ENCODE results near the gene LHFPL3. TPM values are rescaled to one million over a fixed set of nuclear protein-coding genes. Genes with fewer than 3 reads are reported as not detected.
A peak's percentile ranks its signal among the peaks of the same experiment; 100 is the strongest.
"Not testable (repeated sequence)": the region's sequence is repeated elsewhere in the genome, so short reads cannot be mapped to it uniquely, and the experiment has no call there.

The LHFPL3 gene
- total RNA-seq, 1 donor from 2014 or later = not detected

DNA sequence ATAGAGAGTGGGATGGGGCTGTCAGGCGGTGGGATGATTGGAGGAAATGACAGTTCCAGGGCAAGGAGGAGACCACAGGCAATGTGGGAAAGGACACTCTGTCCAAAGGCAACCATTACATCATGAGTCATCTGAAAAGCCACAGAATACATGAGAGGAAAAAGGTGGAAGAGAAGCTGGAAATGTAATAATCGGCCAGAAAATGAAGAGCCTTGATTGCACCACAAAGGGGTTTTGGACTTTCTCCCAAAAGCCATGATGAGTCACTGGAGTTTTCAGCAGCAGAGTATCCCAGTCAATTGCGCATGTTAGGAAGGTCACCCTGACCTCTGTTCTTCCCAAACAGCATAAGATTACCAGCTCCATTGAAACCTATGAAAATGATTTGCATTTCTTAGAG lies 222.0 kb downstream of the LHFPL3 start:
- no peak for DNase-seq (ENCODE audit: low spot score)

DNA sequence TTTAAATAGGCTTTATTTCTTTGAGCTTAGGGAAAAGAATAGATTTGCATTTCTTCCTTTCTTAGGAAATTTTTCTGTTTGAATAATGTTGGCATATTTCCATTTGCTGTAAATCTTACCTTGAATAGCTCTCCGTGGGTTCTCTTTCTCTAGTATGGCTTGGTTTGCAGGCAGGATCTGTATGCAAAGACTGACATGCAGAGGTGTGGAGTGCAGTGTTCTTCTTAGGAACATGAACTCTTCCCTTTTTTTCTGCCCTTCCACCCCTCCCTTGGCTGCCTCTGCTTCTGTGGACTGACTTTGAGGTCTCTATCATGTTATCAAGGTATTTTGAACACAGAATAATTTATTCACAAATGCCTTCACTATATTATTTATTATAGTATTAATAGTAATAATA lies 222.8 kb downstream of the LHFPL3 start:
- intact Hi-C loops (cut with DNase I) = no loop called here
- DNase-seq (ENCODE audit: low spot score) (no peak), ATAC-seq (no peak)

More for the DNA sequence above, 222.0 kb downstream of the LHFPL3 start:
- no peak for ATAC-seq
- intact Hi-C loops (cut with DNase I) = no loop called here

DNA sequence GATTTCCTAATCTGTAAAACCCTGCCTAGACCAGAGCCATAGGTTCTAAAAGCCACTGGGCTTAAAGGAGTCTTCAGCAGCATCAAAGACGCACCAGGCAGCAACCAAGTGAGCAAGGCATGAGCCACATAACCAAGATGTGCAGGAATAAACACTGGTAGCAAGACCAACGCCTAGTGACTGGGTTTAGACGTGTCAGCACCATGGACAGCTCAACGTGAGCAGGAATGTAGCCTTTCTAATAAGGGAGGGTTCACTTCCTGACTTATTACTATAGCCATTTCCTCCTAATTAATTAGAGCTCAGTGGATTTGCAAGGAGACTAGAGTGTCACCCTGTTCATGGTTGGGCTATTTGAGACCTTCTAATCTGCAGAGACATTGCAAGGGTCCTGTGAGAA lies 223.7 kb downstream of the LHFPL3 start:
- peak; percentile 56 for ATAC-seq
- peak; percentile 68 for DNase-seq (ENCODE audit: low spot score)

DNA sequence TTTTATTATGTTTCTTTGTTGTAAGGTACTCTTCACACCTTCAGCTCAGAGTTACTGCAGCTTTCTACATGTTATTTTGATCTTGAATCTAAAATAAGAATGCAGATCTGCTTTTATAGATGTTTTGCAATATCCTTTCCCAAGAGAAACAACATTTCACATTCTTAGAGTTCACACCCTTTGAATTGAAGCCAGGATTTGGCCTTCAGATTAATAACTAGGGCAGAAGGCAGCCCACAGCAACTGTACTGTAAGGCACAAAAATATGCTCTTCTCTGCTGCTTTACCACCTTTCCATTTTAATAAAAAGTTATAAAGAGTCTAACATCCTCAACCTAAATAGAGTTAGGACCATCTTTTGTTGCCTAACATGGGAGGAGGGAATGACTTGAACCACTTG lies 224.7 kb downstream of the LHFPL3 start:
- intact Hi-C loops (cut with DNase I) = no loop called here
- DNase-seq (ENCODE audit: low spot score) = no peak
- ATAC-seq = peak; percentile 53

More for the DNA sequence above, 223.7 kb downstream of the LHFPL3 start:
- intact Hi-C loops (cut with DNase I) = no loop called here

DNA sequence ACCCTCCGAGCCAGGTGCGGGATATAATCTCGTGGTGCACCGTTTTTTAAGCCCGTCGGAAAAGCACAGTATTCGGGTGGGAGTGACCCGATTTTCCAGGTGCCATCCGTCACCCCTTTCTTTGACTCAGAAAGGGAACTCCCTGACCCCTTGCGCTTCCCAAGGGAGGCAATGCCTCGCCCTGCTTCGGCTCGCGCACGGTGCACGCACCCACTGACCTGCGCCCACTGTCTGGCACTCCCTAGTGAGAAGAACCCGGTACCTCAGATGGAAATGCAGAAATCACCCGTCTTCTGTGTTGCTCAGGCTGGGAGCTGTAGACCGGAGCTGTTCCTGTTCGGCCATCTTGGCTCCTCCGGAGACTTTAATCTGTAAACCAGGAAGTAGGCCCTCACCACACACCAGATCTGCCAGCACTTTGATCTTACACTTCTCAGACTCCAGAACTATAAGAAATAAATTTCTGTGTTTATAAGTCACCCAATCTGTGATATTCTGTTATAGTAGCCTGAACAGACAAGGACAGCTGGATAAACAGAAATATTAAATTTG lies 235.0 kb downstream of the LHFPL3 start:
- ATAC-seq; DNase-seq (ENCODE audit: low spot score); intact Hi-C loops (cut with DNase I): not testable (repeated sequence)

DNA sequence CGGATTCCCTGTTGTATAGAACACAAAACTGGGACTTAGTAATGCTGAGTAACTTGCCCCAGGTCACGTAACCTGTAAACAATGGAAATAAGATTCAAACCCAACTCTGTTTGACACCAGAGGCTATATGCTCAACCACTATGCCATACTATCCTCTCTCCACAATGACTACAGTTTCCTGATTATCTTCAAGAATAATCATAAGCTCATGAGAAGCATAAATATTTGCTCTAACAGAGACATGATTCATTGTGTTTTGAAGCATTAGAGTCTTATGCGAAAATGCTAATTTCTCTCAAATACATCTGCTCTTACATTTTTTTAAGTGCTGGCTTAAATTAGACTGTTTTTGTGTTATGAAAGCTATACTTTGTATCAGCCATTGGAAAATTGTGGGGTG lies 241.3 kb downstream of the LHFPL3 start:
- DNase-seq (ENCODE audit: low spot score) (no peak), ATAC-seq (no peak)
- intact Hi-C loops (cut with DNase I) = no loop called here

DNA sequence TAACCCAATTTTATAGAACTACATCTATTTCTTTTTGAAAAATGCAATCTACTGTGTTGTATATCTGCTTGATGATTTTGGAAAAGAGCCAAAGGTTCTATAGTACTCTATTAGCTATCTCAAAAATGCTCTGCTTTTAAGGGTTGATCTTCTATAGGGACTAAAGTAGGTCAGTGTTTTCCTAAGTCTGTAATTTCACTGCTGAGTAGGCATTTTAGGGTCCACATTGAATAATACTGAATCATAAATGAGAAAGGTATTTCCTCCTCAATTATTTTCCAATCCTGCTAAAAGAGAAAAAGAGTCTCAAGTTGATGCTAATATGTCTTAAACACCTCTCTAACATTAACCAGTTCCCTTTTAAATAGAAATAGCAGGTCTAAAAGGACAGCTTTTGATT lies 244.2 kb downstream of the LHFPL3 start:
- DNase-seq (ENCODE audit: low spot score) (no peak), ATAC-seq (no peak)
- intact Hi-C loops (cut with DNase I) = no loop called here

DNA sequence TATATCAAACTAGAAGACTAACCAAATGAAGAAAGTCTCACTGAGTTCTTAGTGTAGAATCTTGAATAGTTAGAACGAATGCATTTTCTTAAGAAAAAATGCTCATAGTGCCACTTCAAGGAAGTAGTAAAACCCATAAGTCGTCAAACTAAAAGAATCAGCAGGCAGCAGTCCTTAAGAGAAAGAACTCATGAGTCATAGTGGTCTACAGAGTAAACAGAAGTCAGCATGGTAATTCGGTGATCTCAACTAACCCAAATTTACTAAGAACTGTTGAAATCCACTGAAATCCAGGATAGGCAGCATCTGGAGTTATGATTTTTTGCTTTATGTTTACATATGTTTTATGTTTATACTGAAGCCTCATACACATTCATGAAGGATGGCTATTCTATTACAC lies 256.2 kb downstream of the LHFPL3 start:
- intact Hi-C loops (cut with DNase I) = no loop called here
- ATAC-seq (no peak), DNase-seq (ENCODE audit: low spot score) (no peak)

DNA sequence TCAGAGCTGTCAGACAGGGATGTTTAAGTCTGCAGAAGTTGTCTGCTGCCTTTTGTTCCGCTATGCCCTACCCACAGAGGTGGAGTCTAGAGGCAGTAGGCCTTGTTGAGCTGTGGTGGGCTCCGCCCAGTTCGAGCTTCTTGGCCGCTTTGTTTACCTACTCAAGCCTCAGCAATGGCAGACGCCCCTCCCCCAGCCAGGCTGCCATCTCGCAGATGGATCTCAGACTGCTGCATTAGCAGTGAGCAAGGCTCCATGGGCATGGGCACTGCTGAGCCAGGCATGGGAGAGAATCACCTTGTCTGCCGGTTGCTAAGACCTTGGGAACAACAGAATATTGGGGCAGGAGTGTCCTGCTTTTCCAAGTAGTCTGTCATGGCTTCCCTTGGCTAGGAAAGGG lies 267.2 kb downstream of the LHFPL3 start:
- DNase-seq (ENCODE audit: low spot score); ATAC-seq; intact Hi-C loops (cut with DNase I): not testable (repeated sequence)

DNA sequence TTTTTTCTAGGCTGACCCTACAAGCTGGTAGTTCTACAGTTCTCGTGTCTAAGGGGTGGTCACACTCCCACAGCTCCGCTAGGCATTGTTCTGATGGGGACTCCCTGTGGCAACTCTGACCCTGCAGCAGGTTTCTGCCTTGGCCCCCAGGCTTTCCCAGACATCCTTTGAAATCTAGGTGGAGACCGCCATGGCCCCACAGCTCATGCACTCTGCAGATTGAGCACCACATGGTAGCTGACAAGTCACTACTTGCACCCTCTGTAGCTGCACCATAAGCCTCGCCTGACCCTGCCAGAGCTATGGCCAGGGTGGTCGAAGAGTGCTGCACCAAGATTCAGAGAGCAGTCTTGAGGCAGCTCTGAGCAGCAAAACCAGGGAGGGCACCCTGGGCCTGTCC lies 275.6 kb downstream of the LHFPL3 start:
- intact Hi-C loops (cut with DNase I) = no loop called here
- ATAC-seq (no peak), DNase-seq (ENCODE audit: low spot score) (no peak)

DNA sequence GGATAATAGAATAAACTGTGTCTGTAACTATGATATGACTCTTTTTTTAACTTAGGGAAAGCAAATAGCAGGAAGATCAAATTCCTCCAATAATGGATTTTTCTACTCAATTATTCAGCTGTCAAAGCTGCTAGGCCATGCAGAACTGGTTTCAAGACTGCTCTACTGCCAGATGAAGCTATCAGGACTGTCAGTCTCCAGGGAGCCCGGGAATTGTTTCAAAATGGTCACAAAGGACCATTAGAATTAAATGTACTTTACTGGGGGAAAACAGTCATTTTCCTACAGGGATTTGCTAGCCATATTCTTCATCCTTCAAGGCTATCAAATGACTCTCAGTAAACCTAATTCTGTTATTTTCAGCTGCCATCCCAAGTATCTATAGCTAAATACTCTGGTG lies 276.3 kb downstream of the LHFPL3 start:
- DNase-seq (ENCODE audit: low spot score) (no peak), ATAC-seq (no peak)
- intact Hi-C loops (cut with DNase I) = no loop called here

DNA sequence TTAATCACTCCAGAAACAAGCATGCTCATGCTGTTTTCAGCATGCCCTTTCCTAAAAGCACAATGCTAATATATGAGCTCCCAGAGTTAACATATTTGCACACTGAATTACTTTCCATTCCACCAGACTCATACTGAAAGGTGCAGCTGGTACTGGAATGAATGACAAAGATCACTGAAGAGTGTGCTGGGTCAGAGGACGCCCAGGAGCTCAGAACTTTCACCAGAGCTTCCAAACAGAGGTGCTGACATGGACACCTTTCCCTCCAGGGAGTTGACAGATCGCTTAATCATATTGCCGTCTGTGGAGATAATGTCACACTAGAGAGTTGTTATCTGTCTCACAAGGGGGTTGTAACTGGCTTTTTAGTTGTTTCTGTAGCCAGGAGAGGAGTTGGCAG lies 292.9 kb downstream of the LHFPL3 start:
- intact Hi-C loops (cut with DNase I) = no loop called here
- DNase-seq (ENCODE audit: low spot score) = no peak

DNA sequence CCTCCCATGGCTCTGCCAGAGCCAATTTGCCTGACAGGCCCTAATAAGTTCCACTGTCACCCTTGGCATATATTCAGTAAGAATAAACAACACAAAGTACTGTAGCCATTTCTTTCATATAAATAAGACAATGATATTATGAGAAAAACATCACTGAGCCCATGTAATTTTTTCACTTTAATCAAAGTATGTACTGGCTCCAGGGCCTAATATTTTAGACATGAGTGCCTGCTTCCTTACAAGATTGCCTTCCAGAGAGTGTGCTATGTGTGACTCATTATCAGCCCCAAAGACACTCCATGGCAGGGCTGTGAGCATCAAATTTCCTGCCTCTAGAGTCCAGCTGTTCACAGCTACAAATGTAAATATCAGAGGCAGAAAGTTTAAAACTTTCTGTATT lies 297.6 kb downstream of the LHFPL3 start:
- DNase-seq (ENCODE audit: low spot score) = no peak
- ATAC-seq = no peak
- intact Hi-C loops (cut with DNase I) = no loop called here

More for the DNA sequence above, 292.9 kb downstream of the LHFPL3 start:
- no peak for ATAC-seq

DNA sequence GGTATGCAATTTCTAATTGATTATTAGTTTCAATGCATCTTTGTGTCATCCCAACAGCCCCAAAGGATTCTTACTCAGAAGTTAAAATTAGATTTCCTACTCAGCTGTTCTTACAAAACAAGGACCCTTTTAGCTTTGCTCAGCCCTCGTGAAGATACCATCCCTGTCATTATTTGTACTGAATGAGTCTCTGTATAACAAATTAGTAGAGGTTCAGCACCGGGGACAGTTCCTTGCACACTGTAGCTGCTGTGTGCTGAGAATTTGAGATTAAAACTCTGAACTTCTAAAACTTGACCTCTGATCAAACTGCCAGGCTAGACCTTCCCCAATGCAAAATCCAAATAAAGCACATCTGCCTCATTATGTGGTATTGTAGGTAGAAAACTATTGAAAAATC lies 299.1 kb downstream of the LHFPL3 start:
- DNase-seq (ENCODE audit: low spot score) = no peak
- intact Hi-C loops (cut with DNase I) = no loop called here
- ATAC-seq = no peak

DNA sequence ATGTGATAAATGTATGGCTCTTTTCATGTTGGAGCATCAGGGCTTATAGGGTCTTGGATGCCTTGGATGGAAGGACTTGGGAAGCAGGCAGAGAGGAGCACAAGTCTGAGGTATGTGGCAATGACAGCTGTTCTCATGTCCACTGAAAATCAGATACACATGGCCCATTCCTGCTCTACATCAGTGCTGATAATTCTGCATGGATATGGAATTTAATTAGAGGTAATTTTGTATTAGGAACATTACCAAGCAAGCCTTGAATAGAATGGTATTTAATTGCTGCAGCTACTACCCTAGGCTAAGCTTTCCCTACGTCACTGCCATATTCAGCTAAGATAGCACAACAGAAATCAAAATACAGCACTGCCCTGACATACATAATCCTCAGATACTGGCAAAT lies 299.6 kb downstream of the LHFPL3 start:
- DNase-seq (ENCODE audit: low spot score) = no peak
- intact Hi-C loops (cut with DNase I) = no loop called here
- ATAC-seq = no peak

DNA sequence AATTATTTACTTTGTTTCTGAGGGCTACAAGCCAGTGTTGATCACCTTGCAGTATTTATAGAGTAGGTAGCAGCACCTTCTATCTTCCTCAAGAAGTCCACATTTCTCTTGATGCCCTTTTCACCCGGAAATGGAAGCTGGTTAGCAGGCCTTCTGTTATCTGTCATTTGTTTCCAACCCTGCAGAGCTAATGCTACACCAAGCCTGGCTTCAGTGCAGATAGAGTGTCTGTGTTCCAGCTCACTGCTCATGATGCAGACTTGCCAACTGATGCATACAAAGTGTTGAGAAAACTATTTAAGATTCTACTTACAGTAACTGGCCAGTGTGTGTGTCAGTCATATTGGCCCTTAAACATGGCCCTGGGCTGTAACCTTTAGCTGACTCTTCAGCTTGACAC lies 301.0 kb downstream of the LHFPL3 start:
- ATAC-seq (no peak), DNase-seq (ENCODE audit: low spot score) (no peak)
- intact Hi-C loops (cut with DNase I) = no loop called here

DNA sequence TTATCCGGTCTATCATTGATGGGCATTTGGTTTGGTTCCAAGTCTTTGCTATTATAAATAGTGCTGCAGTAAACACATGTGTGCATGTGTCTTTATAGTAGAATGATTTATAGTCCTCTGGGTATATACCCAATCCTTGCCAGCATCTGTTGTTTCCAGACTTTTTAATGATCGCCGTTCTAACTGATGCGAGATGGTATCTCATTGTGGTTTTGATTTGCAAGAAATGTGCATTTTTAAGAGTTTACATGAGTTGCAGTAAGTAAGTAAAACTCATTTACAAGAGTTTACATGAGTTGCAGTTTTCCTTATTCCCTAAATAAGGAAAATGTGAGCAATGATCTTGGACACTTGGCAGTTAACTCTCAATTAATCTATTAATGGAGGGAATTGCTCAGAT lies 312.1 kb downstream of the LHFPL3 start:
- ATAC-seq = no peak
- intact Hi-C loops (cut with DNase I) = no loop called here
- DNase-seq (ENCODE audit: low spot score) = no peak

DNA sequence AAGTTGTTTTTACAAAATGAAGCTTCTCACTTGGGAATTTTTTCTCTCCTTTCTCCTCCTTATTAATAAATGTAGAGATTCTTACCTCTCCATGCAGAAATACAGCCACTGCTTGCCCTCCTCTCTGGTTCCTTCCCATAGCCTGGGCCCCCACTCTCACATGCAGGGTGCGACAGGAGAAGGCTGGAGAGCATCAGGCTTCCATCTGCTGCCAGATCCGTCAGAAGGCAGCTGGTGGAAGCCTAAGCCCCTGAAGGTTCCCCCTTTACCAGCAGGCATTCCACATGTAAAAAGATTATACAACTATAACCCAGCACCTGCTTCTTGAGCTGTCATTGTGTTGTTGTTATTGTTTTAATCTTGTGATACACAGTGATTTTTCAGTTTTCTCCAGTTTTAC lies 314.2 kb downstream of the LHFPL3 start:
- intact Hi-C loops (cut with DNase I) = no loop called here

DNA sequence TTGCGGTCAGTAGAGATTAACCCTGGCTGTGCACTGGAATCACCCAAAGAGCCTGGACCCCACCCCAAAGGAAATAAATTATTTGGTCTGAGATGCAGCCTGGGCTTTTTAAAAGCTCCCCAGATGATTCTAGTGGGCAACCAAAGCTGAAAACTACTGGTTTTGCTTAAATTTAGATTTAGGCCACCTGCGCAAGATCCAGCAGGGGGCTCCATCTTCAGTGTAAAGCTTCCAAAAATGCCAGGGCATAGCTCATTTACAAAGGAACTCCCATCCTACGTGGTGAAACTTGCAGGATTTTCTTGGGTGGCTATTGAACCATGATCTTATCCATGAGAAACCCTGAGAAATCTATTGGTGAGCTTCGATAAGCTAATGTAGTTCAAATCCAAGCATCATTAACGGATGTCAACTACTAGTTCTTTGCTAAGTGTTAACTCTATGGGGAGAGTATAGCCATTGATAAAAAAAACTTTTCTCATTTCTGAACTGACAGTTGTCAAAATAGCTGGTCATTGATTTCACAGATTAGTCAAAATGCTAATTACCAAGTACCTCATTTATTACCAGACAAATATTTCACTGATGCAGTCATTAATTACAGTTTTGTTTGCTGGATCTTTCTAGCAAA lies 315.3 kb downstream of the LHFPL3 start:
- intact Hi-C loops (cut with DNase I) = no loop called here
- no peak for DNase-seq (ENCODE audit: low spot score)
- no peak for ATAC-seq

More for the DNA sequence above, 314.2 kb downstream of the LHFPL3 start:
- ATAC-seq = no peak
- DNase-seq (ENCODE audit: low spot score) = no peak

DNA sequence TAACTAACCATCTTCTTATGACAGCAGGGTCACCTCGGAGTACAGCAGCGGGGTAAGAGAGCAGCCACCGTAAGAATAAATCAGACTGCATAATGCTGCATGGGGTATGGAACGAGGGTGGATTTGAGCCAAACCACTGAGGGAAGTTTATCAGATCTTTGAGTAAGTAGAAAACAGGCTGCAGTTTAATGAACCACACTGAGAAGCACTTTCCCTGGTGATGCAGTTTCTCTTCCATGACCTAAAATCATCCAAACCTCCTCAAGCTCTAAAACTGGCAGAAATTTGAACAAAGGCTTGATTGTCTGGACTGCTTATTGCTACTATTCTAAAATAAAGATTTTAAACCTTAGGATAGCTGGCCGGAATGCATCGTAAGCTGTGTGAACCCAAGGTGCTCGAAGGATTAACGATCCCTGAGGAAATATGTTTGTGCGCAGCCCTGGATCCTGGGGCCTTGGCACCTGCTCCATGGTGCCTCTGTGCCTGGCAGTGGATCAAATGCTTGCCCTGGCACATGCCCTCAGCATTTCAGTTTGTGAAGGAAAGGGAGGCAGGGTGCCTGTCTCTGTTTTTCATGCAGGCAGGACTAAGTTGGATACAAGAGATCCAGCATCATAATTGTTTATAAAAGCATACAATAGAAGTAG lies 322.7 kb downstream of the LHFPL3 start:
- ATAC-seq = no peak
- DNase-seq (ENCODE audit: low spot score) = no peak
- intact Hi-C loops (cut with DNase I) = no loop called here

DNA sequence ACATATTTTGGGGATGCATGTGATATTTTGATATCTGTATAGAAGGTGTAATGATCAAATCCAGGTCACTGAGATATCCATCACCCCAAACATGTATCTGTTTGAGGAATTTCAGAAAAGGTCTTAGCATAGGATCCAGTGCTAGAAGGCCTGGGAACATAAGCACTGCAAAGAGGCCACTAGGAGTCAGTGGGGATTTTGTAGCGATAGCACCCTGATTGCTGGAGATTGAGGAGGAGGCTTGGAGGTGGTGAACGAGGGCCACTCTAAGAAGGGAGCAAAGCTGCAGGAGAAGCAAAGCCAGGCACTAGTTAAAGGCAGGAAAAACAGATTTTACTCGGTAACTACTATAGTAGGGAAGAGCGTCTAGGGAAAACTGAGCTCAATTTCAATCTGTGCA lies 324.0 kb downstream of the LHFPL3 start:
- intact Hi-C loops (cut with DNase I) = no loop called here
- DNase-seq (ENCODE audit: low spot score) = no peak
- no peak for ATAC-seq
